ENCODE data around the gene EFEMP2.

EFEMP2 gene

DNA sequence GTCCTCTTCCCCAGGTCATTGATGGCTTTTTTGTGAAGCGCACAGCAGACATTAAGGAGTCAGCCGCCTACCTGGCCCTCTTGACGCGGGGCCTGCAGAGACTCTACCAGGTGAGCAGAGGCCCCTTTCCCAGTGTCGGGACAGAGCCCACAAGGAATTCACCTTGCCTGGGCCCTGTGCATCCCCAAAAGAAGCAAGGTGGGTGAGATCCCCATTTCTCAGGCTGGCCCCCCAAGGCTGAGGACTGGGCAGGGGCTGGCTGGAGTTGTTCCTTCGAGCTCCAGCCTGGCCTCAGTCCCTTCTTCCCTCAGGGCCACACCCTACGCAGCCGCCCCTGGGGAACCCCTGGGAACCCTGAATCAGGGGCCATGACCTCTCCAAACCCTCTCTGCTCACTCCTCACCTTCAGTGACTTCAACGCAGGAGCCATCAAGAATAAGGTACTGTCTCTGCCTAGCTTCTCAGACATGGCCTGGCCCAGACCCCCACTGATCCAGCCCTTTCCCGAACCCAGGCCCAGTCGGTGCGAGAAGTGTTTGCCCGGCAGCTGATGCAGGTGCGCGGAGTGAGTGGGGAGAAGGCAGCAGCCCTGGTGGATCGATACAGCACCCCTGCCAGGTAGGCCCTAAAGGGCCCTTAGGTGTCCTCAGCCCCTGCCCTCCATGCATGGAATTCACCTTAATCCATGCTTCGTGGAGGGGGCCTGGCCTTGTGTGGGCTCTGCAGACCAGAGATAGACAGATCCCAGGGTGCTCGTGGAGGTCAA, 7.7 kb downstream of the EFEMP2 start:
- DNase-seq, result no peak

DNA sequence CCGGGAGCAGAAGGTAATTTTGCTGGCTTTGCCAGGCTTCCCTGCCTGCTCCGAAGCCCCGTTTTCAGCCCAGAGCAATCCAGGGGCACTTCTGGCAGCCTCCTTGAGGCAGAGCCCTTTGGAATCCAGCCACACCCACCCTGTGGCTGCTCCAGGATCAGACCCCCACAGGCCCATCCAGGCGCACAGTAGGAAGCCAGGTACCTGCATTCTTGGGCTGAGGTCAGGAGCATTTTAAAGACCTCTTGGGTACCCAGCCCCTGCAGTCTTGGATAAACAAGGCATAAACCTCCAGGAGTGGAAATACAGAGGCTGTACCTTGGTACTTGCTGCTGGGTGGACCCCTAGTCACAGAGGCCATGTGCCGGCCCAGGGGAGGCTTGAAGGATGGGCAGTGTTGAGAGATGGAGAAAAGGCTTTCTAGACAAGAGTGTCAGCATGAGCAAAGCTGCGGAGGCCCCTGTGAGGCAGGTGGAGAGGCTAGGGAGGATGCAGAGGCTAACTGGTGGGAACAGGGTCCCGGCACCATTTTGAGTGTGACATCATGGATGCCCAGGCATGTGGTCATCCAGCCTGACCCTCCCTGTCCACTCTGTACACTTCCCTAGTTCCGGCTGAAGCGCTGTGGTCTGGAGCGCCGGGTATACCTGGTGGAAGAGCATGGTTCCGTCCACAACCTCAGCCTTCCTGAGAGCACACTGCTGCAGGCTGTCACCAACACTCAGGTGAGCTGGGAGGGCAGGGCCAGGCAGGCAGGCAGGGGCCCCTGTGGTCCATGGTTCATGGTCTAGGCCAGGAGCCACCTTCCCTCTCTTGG, 8.5 kb downstream of the EFEMP2 start:
- no peak for DNase-seq

DNA sequence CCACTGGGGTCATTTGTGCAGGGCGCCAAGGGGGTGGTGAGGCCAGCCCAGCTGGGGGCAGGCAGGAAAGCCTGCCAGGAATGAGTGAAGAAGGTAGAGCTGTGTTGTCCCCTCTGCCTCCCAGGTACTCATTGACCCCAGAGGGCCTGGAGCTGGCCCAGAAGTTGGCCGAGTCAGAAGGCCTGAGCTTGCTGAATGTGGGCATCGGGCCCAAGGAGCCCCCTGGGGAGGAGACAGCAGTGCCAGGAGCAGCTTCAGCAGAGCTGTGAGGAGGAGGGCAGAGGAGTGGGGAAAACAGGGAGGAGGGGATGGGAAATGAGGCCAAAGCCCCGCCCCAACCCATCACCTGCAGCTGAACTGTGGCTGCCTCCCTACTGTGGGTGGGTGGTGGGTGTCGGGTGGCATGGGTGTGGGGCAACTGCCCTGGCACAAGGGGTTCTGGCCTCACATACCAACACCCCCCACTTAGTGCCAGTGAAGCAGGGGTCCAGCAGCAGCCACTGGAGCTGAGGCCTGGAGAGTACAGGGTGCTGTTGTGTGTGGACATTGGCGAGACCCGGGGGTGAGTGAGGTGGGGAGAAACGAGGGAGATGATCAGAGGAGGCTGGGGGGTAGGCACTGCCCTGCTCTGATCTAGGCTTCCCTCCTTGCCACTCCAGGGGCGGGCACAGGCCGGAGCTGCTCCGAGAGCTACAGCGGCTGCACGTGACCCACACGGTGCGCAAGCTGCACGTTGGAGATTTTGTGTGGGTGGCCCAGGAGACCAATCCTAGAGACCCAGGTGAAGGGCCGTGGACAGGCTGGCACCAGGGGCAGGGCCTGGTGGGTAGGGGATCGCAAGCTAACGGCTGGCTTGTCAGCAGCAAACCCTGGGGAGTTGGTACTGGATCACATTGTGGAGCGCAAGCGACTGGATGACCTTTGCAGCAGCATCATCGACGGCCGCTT, 9.4 kb downstream of the EFEMP2 start:
- no peak for DNase-seq

DNA sequence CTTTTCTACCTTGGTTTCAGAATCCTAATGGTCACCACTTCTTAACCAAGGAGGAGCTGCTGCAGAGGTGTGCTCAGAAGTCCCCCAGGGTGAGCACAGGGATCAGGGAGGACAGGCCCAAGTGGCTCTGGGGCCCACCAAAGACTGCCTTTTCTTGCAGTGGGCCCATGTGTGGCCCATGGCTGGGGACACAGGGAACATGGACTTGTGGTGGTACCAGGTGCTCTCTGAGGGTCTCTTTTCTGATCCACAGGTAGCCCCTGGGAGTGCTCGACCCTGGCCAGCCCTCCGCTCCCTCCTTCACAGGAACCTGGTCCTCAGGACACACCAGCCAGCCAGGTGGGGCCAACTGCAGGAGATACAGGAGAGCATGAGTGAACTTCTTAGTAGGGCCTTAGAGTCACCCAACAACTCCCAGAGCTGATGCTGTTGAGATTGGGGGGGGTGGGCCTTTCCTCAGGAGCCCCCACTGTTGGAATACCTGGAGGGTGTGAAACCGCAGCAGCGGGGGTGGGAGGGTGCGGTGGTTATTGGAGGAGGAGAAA, 10.3 kb downstream of the EFEMP2 start:
- no peak for DNase-seq

DNA sequence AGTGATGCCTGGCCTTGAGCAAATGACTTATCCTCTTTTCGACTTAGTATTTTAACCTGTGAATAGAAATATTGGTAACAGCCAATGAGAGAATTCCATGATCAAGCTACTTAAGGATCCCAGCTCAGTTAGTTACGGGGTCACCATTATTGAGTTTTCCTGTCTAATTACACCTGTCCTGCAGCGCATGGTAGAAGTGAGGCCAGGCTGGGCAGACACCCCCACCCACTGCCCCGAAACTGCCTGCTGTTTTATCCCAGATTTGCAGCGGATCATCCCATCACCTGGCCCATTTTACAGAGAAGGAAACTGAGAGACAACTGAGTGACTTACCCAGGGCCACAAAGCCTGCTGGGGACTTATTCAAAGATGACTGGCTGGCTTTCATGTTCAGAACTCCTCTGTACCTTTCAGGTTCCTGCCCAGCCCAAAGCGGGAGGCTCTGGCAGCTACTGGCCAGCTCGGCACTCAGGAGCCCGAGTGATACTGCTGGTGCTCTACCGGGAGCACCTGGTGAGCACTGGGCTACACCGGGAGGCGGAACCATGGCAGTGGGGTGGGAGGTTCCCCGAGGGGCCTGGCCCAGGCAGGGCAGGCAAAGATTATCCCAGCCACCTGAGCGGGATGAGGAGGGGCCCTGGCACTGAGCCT, 10.9 kb downstream of the EFEMP2 start:
- DNase-seq, result no peak

DNA sequence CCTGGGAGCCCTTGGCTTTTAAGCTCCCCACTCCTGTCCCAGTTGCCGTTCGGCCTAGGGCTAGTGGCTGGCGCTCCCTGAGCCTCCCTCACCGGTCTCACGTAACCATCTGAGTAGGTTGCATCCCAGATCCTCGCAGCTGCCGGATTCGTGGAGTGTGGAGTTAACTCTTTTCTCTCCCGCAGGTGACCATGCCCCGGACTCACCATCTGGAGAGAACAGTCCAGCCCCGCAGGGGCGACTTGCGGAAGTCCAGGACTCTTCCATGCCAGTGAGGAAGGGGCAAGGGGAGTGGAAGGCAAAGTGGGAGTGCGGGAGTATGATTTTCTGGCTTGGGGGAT, 11.5 kb downstream of the EFEMP2 start:
- DNase-seq, result no peak

DNA sequence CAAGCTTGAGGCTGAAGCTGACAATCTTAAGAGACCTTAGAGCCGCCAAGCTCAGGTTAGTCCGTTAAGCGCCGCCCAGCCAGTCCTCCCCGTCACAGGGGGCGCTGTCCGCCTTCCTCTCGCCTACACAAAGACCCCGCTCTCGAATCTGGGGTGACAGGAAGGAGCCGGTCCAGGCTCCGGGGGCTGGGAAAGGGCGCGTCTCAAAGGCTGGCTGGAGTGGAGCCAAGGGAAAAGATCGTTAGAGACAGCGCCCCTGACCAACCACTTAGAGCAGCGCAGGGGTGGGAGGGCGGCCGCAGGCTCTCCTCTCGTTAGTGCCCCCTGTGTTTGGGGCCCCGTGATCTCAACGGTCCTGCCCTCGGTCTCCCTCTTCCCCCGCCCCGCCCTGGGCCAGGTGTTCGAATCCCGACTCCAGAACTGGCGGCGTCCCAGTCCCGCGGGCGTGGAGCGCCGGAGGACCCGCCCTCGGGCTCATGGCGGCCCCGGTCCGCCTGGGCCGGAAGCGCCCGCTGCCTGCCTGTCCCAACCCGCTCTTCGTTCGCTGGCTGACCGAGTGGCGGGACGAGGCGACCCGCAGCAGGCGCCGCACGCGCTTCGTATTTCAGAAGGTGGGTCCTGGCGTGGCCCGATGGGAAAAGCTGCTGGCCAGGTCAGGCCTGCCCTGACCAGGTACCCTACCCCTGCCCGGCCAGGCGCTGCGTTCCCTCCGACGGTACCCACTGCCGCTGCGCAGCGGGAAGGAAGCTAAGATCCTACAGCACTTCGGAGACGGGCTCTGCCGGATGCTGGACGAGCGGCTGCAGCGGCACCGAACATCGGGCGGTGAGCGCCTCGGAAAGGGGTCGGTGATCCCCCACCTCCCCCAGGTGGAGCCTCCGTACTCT, 12.1 kb downstream of the EFEMP2 start, which contains the start of gene MUS81:
Gene MUS81, plus strand, starts transcription at position 156 of the 887 bp plus-strand sequence. Its CDS starts 321 bp downstream, at position 477.
- DNase-seq, result peak; percentile 94

DNA sequence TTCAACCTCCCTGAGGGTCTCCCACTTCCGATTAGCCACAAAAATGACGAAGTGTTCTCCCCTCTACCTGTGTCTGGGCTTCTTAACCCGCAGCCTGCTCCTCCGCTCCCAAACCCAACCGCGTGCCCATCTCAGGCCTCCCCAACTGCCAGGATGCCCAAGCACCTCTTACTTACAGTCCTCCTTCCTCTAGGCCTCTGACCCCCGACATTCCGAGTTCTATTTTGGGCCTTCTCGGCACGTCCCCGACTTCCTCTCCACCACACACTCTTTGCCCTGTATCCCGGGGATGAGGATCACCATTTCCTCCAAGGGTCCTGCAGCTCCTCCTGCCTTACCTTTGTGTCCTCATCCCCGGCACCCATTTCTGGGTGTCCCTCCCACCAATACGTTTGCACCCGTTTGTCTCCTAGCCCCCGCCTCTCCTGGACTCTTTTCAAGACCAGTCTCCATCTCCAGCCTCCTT, 12.8 kb downstream of the EFEMP2 start:
- DNase-seq, result peak; percentile 58

DNA sequence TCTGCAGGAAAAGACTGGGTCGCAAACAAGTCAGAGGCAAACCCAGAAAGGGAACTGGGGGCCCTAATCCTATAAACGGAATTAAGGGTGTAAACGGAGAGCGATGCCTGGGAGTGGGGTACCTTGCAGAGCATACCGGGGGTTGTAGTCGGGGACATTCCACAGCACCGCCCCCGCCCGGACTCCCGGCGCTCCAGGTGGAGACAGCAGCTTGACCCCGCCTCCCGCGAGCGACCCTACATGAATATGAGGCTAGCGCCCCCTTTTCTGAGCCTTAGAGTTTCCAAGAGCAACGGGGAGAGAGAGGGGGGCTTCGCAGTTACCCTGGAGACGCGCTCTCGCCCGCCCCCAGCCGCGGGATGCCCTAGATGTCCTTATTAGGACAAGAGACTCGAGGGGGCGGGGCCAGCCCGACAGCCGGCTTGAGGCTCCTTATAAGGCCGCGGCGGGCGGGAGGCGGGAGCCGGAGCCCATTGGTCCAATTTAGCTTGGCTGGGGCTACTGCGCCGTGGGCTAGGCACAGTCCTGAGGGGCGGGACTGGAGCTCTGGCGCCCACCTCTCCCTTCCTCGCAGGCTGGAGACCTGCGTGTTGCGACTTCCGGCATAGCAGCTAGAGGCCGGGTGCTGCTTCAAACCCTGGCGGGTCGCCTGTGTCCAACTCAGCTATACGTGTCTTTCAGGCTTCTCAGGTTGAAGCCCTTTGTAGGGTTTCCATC, 13.3 kb downstream of the EFEMP2 start:
- peak; percentile 95 for DNase-seq

DNA sequence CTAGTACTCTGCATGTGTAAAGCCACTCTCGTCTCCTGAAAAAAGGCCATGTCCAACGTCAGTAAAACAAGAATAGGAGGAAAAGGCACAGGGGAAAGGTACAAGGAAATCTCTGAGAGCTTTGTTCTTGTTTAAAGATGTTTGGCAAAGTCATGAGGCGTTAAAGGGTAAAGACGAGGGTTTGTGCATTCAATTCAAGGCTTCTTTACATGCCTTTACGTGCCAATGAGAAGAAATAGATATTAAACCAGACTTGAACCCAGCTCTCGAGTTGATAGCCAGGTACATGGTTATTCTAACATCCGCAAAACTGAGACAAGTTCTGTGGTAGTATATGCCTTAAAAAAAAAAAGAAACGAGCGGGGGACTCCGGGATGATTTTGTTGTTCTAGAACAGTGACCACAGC, 13.9 kb downstream of the EFEMP2 start:
- DNase-seq, result no peak

DNA sequence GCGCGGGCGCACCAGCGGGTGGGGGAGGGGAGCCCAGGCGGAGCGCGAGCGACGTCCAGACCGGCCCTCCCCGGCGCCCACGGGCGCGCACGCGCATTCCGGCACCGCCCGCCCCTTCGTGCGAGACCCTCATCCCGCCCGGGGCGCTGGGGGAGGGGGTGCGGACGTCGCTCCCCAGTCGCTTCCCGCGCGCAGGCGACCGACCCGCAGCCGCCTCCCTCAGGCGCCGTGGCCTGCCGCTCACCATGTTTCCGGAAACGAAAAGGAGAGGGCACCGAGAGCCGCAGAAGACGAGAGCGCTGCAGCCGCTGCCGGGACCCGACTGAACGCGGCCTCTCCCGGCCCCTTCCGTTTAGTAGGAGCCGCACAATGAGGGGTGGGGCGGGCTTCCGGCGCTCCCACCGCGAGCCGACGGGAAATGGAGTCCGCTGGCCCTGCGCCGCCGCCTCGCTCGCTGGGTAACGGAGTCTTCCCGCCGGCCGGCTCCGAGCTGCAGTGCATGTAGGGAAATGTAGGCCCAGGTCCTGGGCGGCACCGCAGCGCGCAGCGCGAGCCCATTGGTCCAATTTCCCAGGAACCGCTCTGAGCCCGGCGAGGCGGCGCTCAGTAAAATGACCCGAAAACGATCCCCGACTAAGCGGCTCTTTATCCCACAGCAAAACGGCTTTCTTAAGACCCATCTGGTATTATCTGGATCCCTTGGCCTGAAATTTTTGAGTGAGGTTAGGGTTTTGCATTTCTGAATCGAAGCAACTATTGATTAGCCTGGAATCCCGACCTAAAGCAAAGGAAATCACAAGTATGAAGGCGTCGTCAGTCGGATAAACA, 14.5 kb downstream of the EFEMP2 start, which contains the start of gene CFL1:
Gene CFL1, minus strand, starts transcription at position 328 of the 828 bp plus-strand sequence. Its CDS starts 81 bp downstream, at position 247.
- DNase-seq, result peak; percentile 95

DNA sequence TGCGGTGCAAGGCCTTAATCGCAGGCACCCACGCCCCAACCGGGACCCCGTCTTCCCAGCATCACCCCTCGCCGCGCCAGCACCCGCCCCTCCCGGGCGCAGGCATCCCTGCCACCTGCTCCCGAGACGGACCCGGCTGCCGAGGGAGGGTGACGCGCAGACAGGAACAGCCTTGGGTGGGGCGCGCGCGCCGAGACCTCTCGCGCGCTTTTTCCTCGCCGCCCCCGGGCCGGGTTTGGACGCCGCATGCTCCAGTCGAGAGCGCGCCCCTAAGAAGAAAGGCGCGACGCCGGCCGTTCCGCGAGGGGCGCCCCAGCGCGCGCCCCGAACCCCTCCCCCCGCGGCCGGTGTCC, 15.1 kb downstream of the EFEMP2 start:
- DNase-seq, result peak; percentile 69

DNA sequence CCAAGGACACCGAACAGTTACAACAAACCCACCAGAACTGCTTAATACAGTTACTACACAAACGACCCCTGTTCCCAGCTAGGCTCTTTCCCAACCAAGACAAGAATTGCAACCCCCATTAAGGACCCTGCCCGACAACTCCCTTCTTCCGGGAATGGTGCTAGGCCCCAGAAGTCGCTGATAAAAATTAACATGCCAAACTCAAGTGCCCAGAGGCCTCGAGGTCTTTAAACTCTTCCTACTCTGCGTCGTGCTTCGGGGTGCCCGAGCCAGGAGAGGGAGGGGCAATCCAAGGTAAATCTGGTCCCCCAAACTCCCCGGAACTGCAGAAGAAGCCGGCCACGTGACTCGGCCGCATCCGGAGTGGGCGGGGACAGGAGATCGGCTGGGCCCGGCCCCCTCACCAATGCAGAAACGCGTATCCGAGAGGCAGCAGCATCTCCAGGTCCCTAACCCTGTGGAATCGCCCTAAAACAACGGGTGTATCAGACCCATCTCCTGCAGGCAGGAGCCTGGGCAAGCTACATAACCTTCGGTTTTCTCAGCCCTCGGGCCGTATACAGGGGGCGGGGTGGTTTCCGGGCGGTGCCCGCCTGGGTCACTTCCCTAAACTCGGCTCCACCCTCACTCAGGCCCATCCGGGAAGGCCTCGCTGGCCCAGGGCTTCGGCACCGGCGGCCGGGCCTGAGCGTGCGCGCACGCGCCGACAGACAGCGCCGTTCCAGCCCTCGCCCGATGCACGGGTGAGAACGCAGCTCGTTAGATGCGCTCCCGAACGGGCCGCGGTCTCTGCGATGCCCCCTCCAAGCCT, 15.7 kb downstream of the EFEMP2 start:
- DNase-seq, result peak; percentile 85

DNA sequence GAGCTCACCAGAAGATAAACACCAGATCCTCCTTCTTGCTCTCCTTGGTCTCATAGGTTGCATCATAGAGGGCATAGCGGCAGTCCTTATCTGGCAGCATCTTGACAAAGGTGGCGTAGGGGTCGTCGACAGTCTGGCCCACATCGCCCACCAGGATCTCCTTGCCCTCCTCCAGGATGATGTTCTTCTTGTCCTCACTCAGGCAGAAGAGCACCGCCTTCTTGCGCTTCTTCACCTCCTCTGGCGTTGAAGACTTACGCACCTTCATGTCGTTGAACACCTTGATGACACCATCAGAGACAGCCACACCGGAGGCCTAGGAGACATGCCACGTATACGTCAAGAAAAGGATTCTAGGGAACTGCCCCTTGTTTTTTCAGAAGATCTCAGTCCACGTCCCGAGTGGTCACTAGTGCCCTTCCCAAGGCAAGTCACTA, 16.7 kb downstream of the EFEMP2 start:
- no peak for DNase-seq

DNA sequence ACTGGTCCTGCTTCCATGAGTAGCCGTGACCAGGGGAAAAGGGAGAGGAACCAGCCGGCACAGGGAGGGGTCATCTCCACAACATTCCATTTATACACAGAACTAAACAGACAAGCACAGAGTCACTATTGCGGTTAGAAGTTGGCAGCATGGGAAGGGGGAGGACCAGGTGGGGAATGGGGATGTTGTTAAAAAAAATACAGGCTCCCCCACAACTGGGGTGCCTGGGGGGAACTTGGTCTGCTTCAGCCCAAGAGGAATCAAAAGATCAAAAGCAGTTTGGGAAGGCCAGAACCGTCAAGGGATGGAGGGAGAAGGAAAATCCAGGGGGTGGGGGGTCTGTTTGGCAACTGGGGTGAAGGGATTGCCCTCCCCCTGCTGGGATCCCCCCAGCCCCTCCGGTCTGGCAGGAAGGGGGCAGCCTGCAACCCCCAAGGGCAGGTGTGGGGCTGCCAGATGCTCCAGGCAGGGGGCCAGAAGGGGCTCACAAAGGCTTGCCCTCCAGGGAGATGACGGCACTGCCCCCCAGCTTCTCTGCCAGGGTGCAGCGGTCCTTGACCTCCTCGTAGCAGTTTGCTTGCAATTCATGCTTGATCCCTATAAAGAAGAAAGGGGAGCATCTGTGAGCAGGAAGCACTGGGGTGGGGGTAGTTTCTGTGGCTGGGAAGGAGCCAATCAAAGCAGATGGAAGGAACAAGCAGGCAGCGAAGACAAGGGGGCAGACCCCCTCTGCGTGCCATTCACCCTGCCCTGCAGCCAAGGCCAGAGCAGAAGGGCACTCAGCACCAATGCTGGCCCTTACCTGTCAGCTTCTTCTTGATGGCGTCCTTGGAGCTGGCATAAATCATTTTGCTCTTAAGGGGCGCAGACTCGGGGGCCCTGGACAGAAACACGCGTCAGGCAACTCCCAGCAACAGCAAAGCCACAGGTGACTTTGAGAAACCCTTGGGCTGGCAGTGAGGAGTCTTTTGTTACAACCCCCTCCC, 17.5 kb downstream of the EFEMP2 start:
- DNase-seq, result no peak

DNA sequence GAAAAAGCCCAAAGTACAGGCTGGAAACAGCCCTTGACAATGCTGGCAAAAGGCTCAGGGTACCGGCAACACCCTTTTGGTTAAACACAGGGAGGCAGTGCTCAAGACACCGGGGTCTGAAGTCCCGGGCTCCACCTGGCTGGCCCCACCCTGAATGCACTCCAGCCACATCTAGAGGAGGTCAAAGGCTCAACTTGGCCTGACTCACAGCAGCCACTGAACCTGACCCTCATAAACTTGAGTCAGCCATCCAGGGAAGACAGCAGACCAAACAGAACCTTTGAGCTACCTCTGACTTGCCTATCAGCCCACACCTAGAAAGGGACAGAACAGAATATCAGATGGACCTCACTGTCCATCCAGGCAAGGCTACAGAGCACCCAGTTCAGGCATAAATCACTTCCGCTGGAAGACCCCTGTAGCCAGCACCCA, 18.4 kb downstream of the EFEMP2 start:
- no peak for DNase-seq
